NCI-H82 treated with DMSO at 0.1 percent for 48 hours (cell line): ENCODE data around the gene SULT1C2.

Experiments
- DNase-seq: peaks from one replicate; lab custom pipeline; 2025; ENCODE audit not compliant: unreplicated experiment; lab: John Stamatoyannopoulos, UW

The SULT1C2 gene

DNA sequence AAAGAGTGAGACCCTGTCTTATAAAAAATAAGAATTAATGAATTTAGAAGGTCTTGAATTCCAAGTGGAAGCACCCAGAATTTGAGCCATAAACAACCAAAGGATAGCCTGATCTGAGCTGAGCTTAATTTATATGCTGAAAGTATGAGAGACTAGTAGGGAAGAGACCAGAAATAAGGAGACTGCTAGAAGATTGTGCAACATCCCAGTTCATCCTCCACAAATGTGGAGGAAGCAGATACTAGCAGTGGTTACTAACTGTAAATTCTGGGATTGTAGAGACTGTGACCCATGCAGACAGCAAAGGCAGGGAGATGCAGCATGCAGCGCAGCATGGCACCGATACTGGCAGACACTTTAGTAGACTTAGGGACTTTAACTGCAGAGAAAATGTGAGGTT, 1.5 kb upstream of the SULT1C2 start:
- DNase-seq = no peak

- DNase-seq = no peak
These were observed 5.2 kb downstream of the SULT1C2 start for GRCh38 chr2:108293850-108294249.

GRCh38 chr2:108297436-108298141, 8.9 kb downstream of the SULT1C2 start:
- no peak for DNase-seq

DNA sequence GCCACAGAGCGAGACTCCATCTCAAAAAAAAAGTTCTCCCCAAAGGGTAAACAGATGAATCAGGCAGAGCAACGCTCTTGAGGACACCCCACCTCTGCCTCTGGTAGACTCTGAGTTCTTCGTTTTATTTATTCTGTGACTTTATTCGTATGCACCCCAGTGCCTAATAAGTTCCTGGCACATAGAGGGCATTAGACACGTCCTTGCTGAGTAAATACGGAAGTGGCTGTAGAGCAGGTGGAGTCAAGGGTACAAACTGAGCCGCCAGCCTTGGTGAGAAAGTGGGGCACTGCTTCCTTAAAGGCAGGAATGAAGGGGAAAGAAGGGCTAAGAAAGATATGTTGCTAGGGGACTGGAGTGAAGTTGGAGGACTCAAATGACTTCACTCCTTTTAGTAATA, 12.9 kb downstream of the SULT1C2 start:
- no peak for DNase-seq

- DNase-seq = no peak
These were observed 16.3 kb downstream of the SULT1C2 start for GRCh38 chr2:108304975-108305374.

DNA sequence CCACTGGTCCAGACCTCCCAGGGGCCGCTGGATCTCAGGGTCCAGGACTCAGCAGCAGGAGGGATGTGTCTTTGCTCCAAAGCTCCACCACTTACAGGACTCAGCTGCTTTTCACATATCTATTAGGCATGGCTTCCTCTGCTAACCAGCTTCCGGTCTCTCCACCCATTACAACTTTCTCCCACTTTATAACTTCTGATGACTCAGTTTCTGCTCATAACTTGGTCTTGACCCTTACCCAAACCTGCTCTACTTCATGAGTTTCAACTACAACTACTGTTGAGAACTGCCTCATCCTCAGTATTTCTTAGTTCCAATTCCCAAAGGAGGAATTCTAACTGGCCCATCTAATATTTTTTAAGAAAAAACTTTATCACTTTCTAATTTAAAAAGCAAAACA, 17.2 kb downstream of the SULT1C2 start:
- DNase-seq = no peak

DNA sequence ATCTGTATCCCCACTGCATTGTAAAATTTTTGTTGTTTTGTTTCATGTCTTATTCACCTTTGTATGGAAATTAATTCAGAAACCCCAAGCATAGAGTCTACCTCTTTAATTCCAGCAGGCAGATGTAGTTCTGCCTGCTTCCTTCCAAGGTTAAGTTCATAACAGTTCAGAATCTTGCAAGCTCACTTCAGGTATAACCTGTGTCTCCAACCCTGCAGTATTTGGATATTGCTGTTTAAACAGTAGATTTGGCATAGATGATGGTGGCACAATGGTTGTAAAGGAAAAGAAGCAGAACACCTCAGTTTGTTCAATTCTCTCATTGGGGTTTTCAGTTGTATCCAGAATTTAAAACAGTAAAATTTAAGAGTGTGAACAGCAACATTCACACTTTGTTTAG, 21.2 kb downstream of the SULT1C2 start:
- no peak for DNase-seq

GRCh38 chr2:108314586-108315296, 26.0 kb downstream of the SULT1C2 start:
- DNase-seq = no peak

- DNase-seq = no peak
These were observed 26.8 kb downstream of the SULT1C2 start for GRCh38 chr2:108315444-108315934.

GRCh38 chr2:108316033-108316432, 27.3 kb downstream of the SULT1C2 start:
- DNase-seq = no peak

DNA sequence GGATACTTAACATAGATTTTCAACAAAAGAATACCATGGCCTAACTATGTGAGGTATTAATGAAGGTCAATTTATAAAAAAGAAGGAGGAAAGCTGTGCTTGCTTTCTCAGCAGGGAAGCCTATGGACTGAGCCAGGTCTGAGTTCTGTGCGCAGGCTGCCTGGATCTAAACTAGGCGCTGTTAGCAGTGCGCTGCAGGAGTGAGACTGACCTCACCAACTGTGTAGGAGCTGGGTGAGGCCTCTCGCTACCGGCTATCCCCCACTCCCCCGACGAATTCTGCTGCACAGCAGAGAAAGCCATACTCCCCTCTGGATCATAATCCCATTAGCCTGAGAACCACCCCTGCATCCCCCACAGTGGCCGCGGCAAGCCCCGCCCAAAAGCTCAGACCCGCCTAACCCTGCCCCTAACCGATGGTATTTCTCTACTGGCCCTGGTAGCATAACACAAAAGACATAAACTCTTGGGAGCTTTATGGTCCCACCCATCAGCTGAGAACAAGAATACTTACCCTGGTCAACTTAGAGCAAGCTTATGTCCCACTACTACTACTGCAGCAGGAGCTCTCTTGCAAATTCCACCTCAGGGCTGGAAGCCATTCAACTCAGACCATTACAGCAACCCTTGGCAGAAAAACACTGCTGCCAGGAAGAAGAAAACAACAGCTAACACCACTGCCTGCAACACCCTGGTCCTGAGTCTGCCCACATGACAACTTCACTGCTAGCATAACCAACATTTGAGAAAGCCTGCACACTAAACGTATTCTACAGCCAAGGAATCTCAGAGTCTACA, 28.0 kb downstream of the SULT1C2 start:
- peak; percentile 60 for DNase-seq

DNA sequence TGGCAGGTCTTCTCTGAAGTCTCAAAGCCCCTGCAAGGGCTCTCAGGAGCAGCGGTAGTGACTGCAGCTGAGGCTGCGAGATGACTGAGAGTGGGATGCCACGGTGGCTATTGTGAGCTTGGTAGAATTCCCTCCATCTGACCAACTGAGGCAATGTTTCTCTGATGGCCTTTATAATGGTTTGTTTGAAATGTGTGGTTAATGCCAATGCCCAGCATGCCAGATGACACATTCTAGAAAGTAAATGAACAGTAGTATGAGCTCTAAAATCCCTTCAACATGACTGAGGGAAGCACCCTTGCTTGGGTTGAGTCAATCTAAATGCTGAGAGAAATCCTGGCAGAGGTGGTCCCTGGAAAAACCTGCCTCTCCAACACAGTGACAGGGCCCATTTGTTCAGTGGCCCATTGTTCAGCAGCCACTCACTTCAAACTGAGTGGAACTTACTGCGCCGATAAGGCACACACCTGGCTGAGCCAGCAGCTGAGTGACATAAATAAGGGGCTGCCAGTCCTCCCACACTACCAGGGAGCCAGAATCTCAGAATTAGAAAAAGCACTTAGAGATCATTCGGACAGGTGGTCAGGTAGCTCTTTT, 31.7 kb downstream of the SULT1C2 start:
- no peak for DNase-seq

GRCh38 chr2:108323619-108324018, 34.9 kb downstream of the SULT1C2 start:
- DNase-seq = no peak

DNA sequence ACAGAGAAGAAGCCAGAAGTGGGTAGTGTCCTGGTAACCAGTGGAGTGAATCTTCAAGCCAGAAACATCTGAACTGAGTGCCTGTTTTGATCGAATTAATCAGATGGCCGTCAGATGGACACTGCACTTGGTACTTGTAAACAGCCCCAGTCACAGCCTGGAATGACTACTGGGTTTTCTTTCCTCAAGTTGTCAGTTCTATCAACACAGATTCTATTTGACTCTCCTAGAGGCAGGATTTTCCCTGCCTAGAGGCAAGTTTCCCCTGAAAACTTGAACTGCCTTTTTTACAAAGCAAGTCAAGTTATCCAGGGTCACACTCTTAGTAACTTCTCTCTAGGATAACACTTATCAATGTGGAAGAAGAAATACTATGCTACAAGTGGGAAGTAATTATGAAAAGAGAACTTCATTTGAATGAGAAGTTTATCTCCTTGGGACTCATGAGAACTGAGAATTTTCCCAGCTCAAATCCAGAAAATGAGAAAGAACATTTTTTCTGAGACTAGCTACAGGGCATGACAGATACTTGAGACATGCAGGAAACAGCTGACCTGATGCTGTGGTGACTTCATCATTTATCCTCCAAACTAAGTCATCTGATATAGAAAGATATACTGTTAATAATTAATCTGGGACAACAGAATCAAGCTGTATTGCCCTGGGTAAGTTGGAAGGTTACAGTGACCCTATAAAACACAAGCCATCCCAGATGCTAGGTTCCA, 36.0 kb downstream of the SULT1C2 start:
- DNase-seq = no peak

DNA sequence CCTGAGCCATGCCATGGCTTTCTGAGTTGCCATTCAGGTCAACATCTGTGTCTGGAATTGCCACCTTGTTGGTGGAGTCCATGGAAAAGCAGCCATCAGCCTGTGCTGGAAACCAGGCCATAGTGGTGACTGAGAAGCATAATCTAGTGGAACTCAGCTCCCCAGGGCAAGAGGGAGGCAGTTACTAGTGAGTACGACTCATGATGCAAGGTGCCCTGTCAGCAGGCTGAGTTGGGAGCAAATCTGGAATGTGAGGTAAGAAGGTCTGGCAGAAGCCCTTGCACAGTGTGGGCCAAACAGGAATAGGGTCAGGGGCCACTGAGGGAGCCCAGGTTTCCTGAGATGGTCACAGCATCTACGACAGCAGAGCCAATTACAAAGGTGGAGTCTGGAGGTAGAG, 37.1 kb downstream of the SULT1C2 start:
- DNase-seq = no peak

- DNase-seq = no peak
These were observed 41.1 kb downstream of the SULT1C2 start for GRCh38 chr2:108329771-108330170.

- no peak for DNase-seq
These were observed 42.3 kb downstream of the SULT1C2 start for GRCh38 chr2:108330979-108331378.

GRCh38 chr2:108345951-108346350, 57.3 kb downstream of the SULT1C2 start:
- no peak for DNase-seq

- no peak for DNase-seq
These were observed 58.1 kb downstream of the SULT1C2 start for GRCh38 chr2:108346827-108347226.

GRCh38 chr2:108347786-108348185, 59.1 kb downstream of the SULT1C2 start:
- DNase-seq = no peak
